Sigmoid colon (tissue), 4 donors: ENCODE measurements around the gene CAPN15.

ENCODE experiments used
- POLR2A ChIP-seq, 2 donors: fragments of 450-650 bp; IDR thresholded peaks; one replicate each; pipeline ENCODE4 v1.6.1; 2016; ENCODE audit warnings: antibody characterized with exemption in 2 of 2, mild to moderate bottlenecking in 2 of 2, moderate library complexity in 2 of 2
- POLR2AphosphoS5 ChIP-seq, 4 donors: sonication (generic); formaldehyde crosslinking; IDR thresholded peaks; one replicate each; pipeline ENCODE4 v1.6.1; 2017; ENCODE audit warnings: antibody characterized with exemption in 4 of 4
- TF ChIP-seq, protein P1 (sequence below), 4 experiments: fragments of 450-650 bp in 3 of 4; fragments of 200-600 bp in 1 of 4; IDR thresholded peaks; one replicate each; pipeline ENCODE4 v1.5.1; 2016 to 2019; ENCODE audit warnings: antibody characterized with exemption in 4 of 4, mild to moderate bottlenecking in 3 of 4, moderate library complexity in 2 of 4

DNA sequence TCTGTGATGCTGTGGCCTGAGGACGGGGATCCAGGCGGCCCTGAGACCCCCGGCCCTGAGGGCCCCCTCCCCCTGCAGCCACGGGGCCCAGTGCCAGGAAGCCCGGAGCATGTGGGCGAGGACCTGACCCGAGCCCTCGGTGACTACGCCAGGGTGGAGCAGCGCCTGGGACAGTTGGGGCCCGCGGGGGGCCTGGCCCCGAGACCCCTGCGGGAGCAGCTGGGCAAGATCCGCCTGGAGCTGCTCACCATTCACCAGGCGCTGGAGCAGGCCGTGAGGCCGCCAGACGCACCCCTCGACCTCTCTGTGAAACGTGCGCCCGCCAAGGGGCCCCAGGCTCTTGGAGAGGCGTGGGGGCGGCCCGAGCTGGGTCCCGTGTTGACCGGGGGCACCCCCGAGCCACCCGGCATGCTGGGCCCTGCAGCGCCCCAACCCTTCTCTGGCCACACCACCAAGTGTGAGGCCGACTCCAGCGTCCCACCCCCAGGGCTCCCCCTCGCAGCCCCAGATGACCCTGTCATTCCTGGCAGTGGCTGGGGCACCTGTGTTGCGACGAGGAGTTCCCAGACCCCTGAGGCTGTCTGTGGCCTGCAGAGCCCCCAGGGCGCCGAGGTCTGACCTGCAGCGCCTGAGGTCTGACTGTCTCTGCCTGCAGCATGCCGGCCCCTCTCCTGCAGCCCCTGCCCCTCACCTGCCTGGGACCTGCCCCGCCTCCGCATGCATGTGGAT lies 37.3 kb downstream of the CAPN15 start:
- TF ChIP-seq, protein P1, sequence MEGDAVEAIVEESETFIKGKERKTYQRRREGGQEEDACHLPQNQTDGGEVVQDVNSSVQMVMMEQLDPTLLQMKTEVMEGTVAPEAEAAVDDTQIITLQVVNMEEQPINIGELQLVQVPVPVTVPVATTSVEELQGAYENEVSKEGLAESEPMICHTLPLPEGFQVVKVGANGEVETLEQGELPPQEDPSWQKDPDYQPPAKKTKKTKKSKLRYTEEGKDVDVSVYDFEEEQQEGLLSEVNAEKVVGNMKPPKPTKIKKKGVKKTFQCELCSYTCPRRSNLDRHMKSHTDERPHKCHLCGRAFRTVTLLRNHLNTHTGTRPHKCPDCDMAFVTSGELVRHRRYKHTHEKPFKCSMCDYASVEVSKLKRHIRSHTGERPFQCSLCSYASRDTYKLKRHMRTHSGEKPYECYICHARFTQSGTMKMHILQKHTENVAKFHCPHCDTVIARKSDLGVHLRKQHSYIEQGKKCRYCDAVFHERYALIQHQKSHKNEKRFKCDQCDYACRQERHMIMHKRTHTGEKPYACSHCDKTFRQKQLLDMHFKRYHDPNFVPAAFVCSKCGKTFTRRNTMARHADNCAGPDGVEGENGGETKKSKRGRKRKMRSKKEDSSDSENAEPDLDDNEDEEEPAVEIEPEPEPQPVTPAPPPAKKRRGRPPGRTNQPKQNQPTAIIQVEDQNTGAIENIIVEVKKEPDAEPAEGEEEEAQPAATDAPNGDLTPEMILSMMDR (IDR thresholded peaks at IDR 0.05) = no peak
- TF ChIP-seq POLR2A (IDR thresholded peaks at IDR 0.05) (no peak), POLR2AphosphoS5 (IDR thresholded peaks at IDR 0.05) (no peak)
